ENCODE measurements around the gene LRRC4C. TPM values are rescaled to one million over a fixed set of nuclear protein-coding genes. Genes with fewer than 3 reads are reported as not detected.

LRRC4C gene
- total RNA-seq: 1 to 10 TPM; 1.5 to 2.7 (median 2.1) TPM
- 1.0 TPM for polyA plus RNA-seq
- long read RNA-seq, donor 1, full-length matches to known transcripts: 1 of 1 reads
- long read RNA-seq, donor 1, partial matches to known transcripts: 0 of 1 reads
- long read RNA-seq, donor 1, other reads (novel, unspliced or antisense): 0 of 1 reads
- long read RNA-seq, donor 2: 0 reads
- long read RNA-seq, donor 3, partial matches to known transcripts: 0 of 3 reads
- long read RNA-seq, donor 3, other reads (novel, unspliced or antisense): 3 of 3 reads
- long read RNA-seq, donor 4: 0 reads

GRCh38 chr11:41459465-41460401 is at the start of gene LRRC4C:
TSS of gene LRRC4C (minus strand) at chr11:41459652.
- Histone ChIP-seq H3K27ac (ENCODE audit: low read length) (no peak within 1 kb of the TSS), H3K9me3 (ENCODE audit: control insufficient read depth, low read length) (no peaks in the 10 kb centered on the region), H3K4me3 (ENCODE audit: low read length) (no peak within 1 kb of the TSS), H3K27me3 (ENCODE audit: control insufficient read depth, insufficient read depth) (no peaks in the 10 kb centered on the region), H3K4me1 (ENCODE audit: control insufficient read depth, insufficient read depth, low read length) (no peaks in the 10 kb centered on the region)
- 3% methylated on average over 22 of the region's 22 CpGs for WGBS
- DNase-seq (no peak), ATAC-seq (no peak)
- intact Hi-C loops (cut with DNase I): loop anchor here in 2 of 4 donors (5.0 to 10.0 kb wide), 2 partner anchors 1063 to 1825 kb away; no protein-coding TSS in a partner anchor

- ATAC-seq (no peak), DNase-seq (no peak)
- Histone ChIP-seq H3K4me3 (ENCODE audit: low read length) (no peak overlapping the region), H3K27me3 (ENCODE audit: control insufficient read depth, insufficient read depth) (no peaks in the 10 kb centered on the region), H3K4me1 (ENCODE audit: control insufficient read depth, insufficient read depth, low read length) (no peaks in the 10 kb centered on the region), H3K9me3 (ENCODE audit: control insufficient read depth, low read length) (no peaks in the 10 kb centered on the region), H3K27ac (ENCODE audit: low read length) (no peak overlapping the region)
- WGBS: 89% methylated on average over 1 of the region's 1 CpG
- intact Hi-C loops (cut with DNase I): no loop called here
Observed at GRCh38 chr11:41508121-41508520, 48.7 kb upstream of the LRRC4C start.

DNA sequence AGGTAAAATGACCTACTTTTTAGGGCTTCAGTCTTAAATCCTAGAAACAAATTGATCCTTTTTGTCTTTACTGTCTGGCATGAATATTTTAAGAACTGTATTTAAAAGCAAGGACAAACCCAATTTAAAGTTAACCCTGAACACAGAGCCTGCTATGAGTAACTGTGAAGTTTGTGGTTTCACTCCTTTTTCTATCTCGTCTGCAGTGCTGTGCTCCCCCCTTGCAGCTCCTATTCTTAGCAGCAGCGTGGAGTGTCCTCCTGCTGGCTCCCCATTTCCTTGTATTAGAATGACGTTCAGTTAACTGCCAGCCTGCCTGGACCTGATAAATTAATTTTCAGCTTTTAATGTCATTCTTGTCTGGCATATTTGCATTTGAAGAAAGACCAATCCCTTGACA is 40.0 kb upstream of the LRRC4C start:
- intact Hi-C loops (cut with DNase I): no loop called here

DNA sequence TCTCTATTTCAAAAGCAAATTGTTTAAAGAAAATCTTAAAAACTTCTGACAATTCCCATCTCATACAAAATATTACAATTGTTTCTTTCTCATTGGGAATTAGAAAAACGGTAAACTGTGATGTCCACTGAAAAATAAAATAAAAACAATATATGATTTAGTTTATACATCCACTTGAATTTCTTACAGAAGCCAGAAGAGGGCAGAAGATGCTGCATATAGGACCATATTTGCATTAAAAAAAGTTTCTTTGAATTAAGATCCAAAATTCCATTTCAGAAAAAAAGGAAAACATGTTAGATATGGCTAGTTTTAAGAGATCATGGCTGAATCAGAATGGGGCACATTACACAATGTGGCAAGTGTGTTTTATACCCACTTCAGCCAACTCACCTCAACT is 39.3 kb upstream of the LRRC4C start:
- no peaks in the 10 kb centered on the region for H3K9me3 ChIP-seq (ENCODE audit: control insufficient read depth, low read length)
- ATAC-seq: no peak
- H3K27ac ChIP-seq (ENCODE audit: low read length): no peak overlapping the region
- H3K27me3 ChIP-seq (ENCODE audit: control insufficient read depth, insufficient read depth): no peaks in the 10 kb centered on the region
- intact Hi-C loops (cut with DNase I): no loop called here
- 7% methylated on average over 1 of the region's 1 CpG for WGBS
- H3K4me3 ChIP-seq (ENCODE audit: low read length): no peak overlapping the region
- no peak for DNase-seq
- no peaks in the 10 kb centered on the region for H3K4me1 ChIP-seq (ENCODE audit: control insufficient read depth, insufficient read depth, low read length)

More for the DNA sequence above, 40.0 kb upstream of the LRRC4C start:
- no peak for DNase-seq
- H3K9me3 ChIP-seq (ENCODE audit: control insufficient read depth, low read length): no peaks in the 10 kb centered on the region
- H3K27ac ChIP-seq (ENCODE audit: low read length): no peak overlapping the region
- H3K4me1 ChIP-seq (ENCODE audit: control insufficient read depth, insufficient read depth, low read length): no peaks in the 10 kb centered on the region
- H3K27me3 ChIP-seq (ENCODE audit: control insufficient read depth, insufficient read depth): no peaks in the 10 kb centered on the region
- WGBS: 15% methylated on average over 3 of the region's 3 CpGs
- H3K4me3 ChIP-seq (ENCODE audit: low read length): no peak overlapping the region
- ATAC-seq: no peak

GRCh38 chr11:41497974-41498373 is 38.5 kb upstream of the LRRC4C start:
- Histone ChIP-seq H3K27ac (ENCODE audit: low read length) (no peak overlapping the region), H3K9me3 (ENCODE audit: control insufficient read depth, low read length) (no peaks in the 10 kb centered on the region), H3K4me1 (ENCODE audit: control insufficient read depth, insufficient read depth, low read length) (no peaks in the 10 kb centered on the region), H3K4me3 (ENCODE audit: low read length) (no peak overlapping the region), H3K27me3 (ENCODE audit: control insufficient read depth, insufficient read depth) (no peaks in the 10 kb centered on the region)
- DNase-seq (no peak), ATAC-seq (no peak)
- intact Hi-C loops (cut with DNase I): no loop called here
- WGBS: 11% methylated on average over 2 of the region's 2 CpGs

DNA sequence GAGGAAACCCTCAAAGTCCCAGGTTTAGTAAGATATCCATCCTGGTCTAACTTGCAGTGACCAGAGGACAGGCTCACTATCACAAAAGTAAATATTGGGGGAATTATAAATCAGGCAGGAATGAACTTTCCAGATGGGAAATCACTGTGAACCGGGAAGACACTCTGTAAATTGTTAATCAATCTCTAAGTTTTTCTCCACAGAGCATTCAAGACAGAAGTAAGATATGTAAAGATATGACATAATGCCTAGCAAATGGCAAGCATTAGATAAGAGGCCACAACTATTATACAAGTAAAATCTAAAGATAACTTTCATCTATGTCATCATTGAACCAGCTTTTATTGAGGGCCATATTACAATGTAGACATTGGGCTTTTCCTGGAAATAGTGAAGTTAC is 35.3 kb upstream of the LRRC4C start:
- no peak for ATAC-seq
- no peak overlapping the region for H3K27ac ChIP-seq (ENCODE audit: low read length)
- intact Hi-C loops (cut with DNase I): no loop called here
- H3K27me3 ChIP-seq (ENCODE audit: control insufficient read depth, insufficient read depth): no peaks in the 10 kb centered on the region
- no peak for DNase-seq
- WGBS: 32% methylated on average over 1 of the region's 1 CpG
- H3K9me3 ChIP-seq (ENCODE audit: control insufficient read depth, low read length): no peaks in the 10 kb centered on the region
- H3K4me3 ChIP-seq (ENCODE audit: low read length): no peak overlapping the region
- H3K4me1 ChIP-seq (ENCODE audit: control insufficient read depth, insufficient read depth, low read length): no peaks in the 10 kb centered on the region

GRCh38 chr11:41486424-41486823 is 27.0 kb upstream of the LRRC4C start:
- DNase-seq (no peak), ATAC-seq (no peak)
- 38% methylated on average over 2 of the region's 2 CpGs for WGBS
- no peaks in the 10 kb centered on the region for H3K4me1 ChIP-seq (ENCODE audit: control insufficient read depth, insufficient read depth, low read length)
- no peaks in the 10 kb centered on the region for H3K9me3 ChIP-seq (ENCODE audit: control insufficient read depth, low read length)
- no peaks in the 10 kb centered on the region for H3K27me3 ChIP-seq (ENCODE audit: control insufficient read depth, insufficient read depth)
- no peak overlapping the region for H3K27ac ChIP-seq (ENCODE audit: low read length)
- intact Hi-C loops (cut with DNase I): no loop called here
- no peak overlapping the region for H3K4me3 ChIP-seq (ENCODE audit: low read length)

DNA sequence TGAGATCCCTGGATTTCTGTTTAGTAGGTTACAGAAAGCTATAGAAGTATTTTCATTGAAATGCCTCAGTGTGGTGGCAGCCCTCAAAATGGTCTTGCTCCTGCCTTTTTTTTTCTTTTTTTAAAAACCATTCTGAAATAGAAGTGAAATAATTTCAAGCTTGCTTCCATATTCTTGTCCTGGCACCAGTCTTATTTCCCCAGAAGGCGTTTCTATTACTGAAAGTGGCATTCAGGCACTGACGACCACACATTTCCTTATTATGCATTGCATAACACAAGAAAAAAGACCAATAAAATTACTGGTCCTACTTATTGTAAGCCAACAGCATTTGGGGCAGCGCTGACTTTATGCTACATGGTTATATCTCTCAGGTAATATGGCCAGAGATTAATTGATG is 24.5 kb upstream of the LRRC4C start:
- Histone ChIP-seq H3K27ac (ENCODE audit: low read length) (no peak overlapping the region), H3K27me3 (ENCODE audit: control insufficient read depth, insufficient read depth) (no peaks in the 10 kb centered on the region), H3K4me3 (ENCODE audit: low read length) (no peak overlapping the region), H3K4me1 (ENCODE audit: control insufficient read depth, insufficient read depth, low read length) (no peaks in the 10 kb centered on the region), H3K9me3 (ENCODE audit: control insufficient read depth, low read length) (no peaks in the 10 kb centered on the region)
- DNase-seq (no peak), ATAC-seq (no peak)
- intact Hi-C loops (cut with DNase I): no loop called here
- 36% methylated on average over 3 of the region's 3 CpGs for WGBS

DNA sequence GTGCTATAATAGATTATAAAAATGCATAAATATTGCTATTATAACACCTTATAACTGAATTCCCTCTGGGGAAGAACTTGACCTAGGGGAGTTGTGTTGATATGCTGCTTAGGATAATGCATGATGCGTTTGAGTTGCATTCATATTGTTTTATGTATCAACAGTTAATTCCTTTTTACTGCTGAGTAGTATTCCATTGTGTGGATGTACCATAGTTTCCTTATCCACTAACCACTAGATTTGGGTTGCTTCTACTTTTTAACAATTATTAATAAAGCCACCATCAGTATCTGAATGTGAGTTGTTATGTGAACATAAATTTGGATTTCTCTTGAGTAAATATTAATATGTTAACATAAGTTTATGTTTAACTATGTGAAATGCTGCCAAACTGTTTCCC is 19.7 kb upstream of the LRRC4C start:
- 63% methylated on average over 1 of the region's 1 CpG for WGBS
- DNase-seq: no peak
- no peak for ATAC-seq

GRCh38 chr11:41461057-41461681 is 1.7 kb upstream of the LRRC4C start:
- Histone ChIP-seq H3K9me3 (ENCODE audit: control insufficient read depth, low read length) (no peaks in the 10 kb centered on the region), H3K4me1 (ENCODE audit: control insufficient read depth, insufficient read depth, low read length) (no peaks in the 10 kb centered on the region), H3K4me3 (ENCODE audit: low read length) (no peak overlapping the region), H3K27ac (ENCODE audit: low read length) (no peak overlapping the region), H3K27me3 (ENCODE audit: control insufficient read depth, insufficient read depth) (no peaks in the 10 kb centered on the region)
- no peak for DNase-seq
- 22% methylated on average over 1 of the region's 1 CpG for WGBS
- intact Hi-C loops (cut with DNase I): loop anchor here in 1 of 4 donors (5.0 kb wide), 1 partner anchor 1061 kb away; no protein-coding TSS in a partner anchor
- no peak for ATAC-seq

More for the DNA sequence above, 19.7 kb upstream of the LRRC4C start:
- H3K4me3 ChIP-seq (ENCODE audit: low read length): no peak overlapping the region
- no peaks in the 10 kb centered on the region for H3K9me3 ChIP-seq (ENCODE audit: control insufficient read depth, low read length)
- intact Hi-C loops (cut with DNase I): no loop called here
- H3K27me3 ChIP-seq (ENCODE audit: control insufficient read depth, insufficient read depth): no peaks in the 10 kb centered on the region
- no peak overlapping the region for H3K27ac ChIP-seq (ENCODE audit: low read length)
- no peaks in the 10 kb centered on the region for H3K4me1 ChIP-seq (ENCODE audit: control insufficient read depth, insufficient read depth, low read length)

DNA sequence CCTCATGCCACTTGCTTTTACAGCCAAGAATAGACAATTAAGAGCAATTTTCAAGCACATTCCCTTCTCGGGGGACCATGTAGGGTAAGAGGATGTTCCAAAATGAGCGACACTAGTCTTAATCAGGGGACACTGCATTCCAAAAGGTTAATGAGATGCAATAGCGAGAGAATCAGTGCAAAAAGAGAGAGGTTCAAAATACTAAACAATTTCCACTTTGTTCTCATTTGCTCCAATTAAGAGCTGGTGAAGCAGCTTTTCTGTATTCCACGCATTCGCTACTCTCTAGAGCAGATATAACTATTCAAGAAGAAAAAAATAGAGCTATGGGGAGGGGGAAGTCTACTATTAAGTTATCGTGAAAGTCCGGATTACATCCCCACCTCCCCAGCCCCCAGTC is 811 bp downstream of the LRRC4C start:
- no peaks in the 10 kb centered on the region for H3K27me3 ChIP-seq (ENCODE audit: control insufficient read depth, insufficient read depth)
- H3K4me1 ChIP-seq (ENCODE audit: control insufficient read depth, insufficient read depth, low read length): no peaks in the 10 kb centered on the region
- H3K9me3 ChIP-seq (ENCODE audit: control insufficient read depth, low read length): no peaks in the 10 kb centered on the region
- H3K27ac ChIP-seq (ENCODE audit: low read length): no peak overlapping the region
- intact Hi-C loops (cut with DNase I): loop anchor here in 1 of 4 donors (10.0 kb wide), 1 partner anchor 1826 kb away; no protein-coding TSS in a partner anchor
- no peak overlapping the region for H3K4me3 ChIP-seq (ENCODE audit: low read length)
- ATAC-seq (no peak), DNase-seq (no peak)
- 6% methylated on average over 7 of the region's 7 CpGs for WGBS

Data from right cardiac atrium (tissue), 5 donors.